ENCODE results near the gene DAPK2.
A peak's percentile ranks its signal among the peaks of the same experiment; 100 is the strongest.
"Not testable (repeated sequence)": the region's sequence is repeated elsewhere in the genome, so short reads cannot be mapped to it uniquely, and the experiment has no call there.

DAPK2 gene

GRCh38 chr15:64046421-64047153 lies at the start of gene DAPK2:
Gene DAPK2, minus strand, starts transcription at chr15:64046485. Its CDS starts 6,224 bp downstream, at chr15:64040261.
- peak; percentile 49 for DNase-seq

DNA sequence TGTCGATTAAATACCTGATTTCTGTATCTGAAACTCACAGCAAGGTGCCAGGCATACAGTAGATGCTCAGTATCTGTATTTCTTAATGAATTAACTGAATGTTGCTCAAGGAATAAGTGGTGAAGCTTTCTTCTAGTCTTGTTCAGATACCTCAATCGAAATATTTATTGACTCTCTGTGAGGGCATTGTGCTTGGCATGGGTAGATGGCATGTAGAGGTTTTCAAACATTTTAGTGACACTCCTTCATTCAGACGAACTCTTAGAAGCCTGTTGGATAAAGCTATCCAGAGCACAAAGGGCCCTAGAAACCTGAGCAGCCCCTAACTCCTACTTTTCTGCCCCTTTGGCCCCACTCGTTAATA lies 49.1 kb upstream of the DAPK2 start:
- no peak for DNase-seq

- peak; percentile 84 for DNase-seq
These were observed 47.5 kb upstream of the DAPK2 start, which contains the start of gene CIAO2A for GRCh38 chr15:64093627-64094417. Gene CIAO2A, minus strand, starts transcription at chr15:64093838. Its CDS starts 70 bp downstream, at chr15:64093768.

DNA sequence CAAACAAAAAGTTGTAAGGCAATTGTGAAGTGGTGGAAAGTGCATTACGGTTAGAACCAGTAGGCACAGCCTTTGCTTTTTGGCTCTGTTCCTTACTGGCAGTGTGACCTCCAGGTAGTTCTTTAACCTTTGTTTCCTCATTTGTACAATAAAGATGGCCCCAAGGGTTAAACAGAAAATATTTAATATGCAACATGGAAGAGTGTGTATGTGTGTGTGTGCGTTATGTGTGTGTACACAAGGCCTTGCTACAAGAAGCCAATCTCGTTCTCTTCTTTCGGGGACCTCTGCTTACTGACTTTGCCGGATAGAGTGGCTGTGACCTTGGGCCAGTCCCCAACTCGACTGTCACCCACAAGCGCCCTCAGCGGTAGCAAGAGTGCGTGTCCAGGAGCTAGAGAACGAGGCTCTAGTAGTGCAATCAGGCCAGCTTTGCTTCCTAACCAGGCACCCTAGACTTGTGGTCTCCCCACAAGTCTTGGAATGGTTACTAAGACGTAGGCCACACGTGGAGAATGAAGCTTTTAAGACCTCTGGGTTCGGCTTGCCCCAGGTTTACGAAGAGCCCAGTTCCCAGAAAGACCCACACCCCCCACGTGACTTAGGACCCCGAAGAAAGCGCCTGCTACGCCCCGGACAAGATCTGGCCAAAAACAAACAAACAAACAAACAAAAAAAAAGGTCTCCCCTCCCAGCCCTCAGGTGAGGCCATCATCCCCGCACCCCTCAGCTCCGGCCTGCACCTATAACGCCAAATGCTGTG lies 46.8 kb upstream of the DAPK2 start:
- DNase-seq: no peak

DNA sequence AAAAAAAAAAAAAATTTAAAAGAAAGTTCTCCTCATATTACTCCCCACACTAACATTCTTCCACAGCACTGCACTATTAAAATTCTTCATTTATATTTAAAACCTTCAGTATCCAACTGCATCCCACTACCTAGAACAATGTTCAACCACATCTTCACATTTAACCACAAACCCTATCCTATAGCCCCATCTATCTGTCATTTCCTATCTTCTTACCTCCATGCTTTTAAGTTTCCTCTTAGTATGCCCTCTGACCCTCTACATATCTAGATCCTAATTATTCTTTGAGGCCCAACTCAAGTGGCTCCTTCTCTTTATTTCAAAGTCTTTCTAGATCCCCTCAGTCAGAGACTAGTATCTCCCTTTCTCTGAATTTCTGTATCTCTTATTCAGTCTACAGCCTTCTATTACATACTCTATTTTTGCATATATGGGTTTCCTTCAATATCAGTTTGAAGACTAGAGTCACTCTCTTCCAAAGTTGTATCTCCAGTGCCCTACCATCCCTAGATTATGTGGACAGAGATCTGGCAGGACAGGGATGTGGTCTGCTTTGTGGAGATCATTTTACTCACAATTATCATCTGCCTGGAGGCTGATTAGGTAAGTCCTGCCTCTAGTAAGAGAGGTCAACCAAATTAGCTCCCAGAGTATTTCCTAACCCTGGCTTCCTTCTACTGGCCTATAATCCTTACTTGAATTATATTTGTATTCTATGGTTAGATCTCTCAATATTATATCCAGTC lies 46.0 kb upstream of the DAPK2 start:
- DNase-seq: no peak

GRCh38 chr15:64090527-64090926 lies 44.2 kb upstream of the DAPK2 start:
- no peak for DNase-seq

- DNase-seq: no peak
These were observed 43.4 kb upstream of the DAPK2 start for GRCh38 chr15:64089543-64090280.

GRCh38 chr15:64082757-64083156 lies 36.5 kb upstream of the DAPK2 start:
- no peak for DNase-seq

DNA sequence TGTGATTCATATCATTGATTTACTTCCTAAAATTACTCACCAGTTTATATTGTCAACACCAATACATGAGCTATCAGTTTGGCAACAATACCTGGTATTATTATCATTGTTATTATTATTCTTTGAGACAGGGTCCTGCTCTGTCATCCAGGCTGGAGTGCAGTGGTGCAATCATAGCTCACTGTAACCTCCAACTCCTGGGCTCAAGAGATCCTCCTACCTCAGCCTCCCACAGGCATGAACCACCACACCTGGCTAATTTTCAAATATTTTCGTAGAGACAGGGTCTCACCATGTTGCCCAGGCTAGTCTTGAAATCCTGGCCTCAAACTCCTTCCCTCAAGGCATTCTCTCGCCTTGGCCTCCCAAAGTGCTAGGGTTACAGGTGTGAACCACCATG lies 27.2 kb upstream of the DAPK2 start:
- DNase-seq: not testable (repeated sequence)

DNA sequence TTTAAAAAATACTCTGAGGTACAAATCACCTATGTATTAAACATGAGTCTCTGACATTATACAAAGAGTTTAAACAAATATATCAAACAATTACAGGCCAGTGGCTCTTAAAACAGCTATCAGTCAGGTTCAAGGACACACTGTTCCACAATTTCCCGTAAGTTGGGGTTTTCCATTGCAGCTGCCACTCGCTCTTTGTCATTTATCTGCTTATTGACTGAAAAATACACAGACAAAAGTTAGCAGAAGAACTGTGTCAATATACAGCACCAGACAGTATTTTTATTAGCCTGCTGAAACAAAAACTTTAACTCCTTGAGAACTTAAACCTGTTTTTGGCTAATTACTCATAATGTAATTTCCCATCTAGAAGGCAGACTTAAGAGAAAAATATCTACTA lies 26.5 kb upstream of the DAPK2 start:
- no peak for DNase-seq

- no peak for DNase-seq
These were observed 25.9 kb upstream of the DAPK2 start for GRCh38 chr15:64071931-64072765.

DNA sequence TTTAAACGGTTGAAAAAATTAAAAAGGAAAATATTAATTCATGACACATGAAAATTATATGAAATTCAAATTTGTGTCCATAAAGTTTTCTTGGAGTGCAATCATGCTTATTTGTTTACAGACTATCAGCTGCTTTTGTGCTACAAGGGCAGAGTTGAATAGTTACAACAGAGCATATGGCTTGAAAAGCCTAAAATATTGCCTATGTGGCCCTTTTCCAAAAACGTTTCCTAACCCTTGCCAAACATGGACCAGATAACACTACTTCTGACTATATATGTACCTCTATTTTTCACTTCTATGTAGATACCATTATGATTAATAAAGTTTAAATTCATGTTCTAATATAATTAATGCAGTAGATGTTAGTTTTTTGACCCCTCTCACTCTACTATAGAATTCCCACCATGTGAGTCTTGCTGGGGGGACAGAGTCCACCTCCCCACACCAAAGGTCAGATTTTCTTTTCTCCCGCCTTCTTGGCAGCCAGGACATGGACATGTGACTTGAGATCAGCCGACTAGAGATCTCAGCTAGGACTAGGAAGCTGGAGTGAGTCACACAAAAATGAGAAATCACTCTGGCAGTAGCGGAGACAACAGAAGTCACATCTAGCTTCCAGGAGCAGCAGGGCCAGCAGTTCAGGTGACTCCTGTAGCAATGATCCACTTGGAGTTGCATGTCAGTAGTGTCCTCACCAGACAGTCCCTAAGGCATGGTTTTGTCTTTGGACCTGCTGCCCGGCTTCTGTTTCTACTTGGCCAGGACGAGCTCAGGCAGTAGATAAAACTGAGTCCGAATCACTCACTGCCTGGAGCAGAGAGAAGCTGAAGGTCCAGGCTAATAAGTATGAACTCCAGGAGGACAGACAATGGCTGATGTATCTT lies 24.9 kb upstream of the DAPK2 start:
- DNase-seq: no peak

DNA sequence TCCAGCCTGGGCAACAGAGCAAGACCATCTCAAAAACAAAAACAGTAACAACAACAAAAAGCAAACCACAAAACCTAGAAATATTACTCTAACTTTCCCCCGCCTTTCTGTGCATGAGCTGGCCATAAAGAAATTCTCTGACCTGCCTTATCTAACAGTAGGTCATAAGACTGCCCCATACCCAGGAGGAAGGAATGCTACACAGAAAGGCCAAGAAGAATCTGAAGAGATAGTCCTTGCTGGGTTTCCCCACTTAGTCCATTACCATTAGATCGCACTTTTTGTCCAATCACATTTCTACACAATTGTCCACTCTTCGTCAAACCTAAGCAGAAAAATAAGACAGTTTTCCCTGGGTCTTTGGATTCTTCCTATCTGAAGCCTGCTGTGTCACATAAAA lies 23.8 kb upstream of the DAPK2 start:
- DNase-seq: no peak

- DNase-seq: no peak
These were observed 21.8 kb upstream of the DAPK2 start for GRCh38 chr15:64068133-64068532.

DNA sequence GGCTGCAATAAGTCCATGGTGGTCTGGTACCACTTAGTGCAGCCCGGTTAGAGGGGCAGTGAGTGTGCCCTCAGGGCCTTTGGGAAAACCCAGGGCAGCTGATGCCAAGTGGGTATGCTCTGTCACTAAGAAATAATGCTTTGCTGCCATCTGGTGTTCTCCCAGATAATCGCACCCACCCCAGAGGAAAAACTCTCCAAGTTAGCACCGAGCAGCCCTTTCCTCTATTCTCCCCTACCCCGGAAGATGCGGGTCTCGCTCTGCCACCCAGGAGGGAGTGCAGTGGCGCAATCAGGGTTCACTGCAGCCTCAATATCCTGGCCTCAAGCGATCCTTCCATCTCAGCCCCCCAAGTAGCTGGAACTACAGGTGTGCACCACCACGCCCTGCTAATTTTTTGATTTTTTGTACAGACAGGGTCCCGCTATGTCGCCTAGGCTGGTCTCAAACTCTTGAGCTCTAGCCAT lies 21.3 kb upstream of the DAPK2 start:
- peak; percentile 47 for DNase-seq

DNA sequence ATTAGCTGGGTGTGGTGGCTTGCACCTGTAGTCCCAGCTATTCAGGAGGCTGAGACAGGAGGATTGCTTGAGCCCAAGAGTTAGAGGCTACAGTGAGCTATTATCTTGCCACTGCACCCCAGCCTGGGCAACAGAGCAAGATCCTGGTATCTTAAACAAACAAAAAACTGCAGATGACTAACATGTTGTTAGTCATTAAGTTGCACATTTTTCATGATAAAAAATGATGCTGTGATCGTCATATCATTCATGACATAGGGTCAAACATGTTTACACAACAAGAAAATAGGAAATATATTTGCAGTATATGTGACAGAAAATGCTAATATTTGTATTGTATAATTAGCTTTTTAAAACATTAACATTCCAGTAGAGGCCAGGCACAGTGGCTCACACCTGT lies 20.2 kb upstream of the DAPK2 start:
- DNase-seq: no peak

DNA sequence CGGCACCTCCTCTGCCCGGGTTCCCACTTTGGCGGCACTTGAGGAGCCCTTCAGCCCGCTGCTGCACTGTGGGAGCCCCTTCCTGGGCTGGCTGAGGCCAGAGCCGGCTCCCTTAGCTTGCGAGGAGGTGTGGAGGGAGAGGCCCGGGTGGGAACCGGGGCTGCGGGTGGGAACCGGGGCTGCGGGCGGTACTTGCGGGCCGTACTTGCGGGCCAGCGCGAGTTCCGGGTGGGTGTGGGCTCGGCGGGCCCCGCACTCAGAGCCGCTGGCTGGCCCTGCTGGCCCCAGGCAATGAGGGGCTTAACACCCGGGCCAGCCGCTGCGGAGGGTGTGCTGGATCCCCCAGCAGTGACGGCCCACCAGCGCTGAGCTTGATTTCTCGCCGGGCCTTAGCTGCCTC lies 14.4 kb upstream of the DAPK2 start:
- DNase-seq: no peak

- DNase-seq: not testable (repeated sequence)
These were observed 12.8 kb upstream of the DAPK2 start for GRCh38 chr15:64059104-64059503.

GRCh38 chr15:64058279-64058678 lies 12.0 kb upstream of the DAPK2 start:
- no peak for DNase-seq

DNA sequence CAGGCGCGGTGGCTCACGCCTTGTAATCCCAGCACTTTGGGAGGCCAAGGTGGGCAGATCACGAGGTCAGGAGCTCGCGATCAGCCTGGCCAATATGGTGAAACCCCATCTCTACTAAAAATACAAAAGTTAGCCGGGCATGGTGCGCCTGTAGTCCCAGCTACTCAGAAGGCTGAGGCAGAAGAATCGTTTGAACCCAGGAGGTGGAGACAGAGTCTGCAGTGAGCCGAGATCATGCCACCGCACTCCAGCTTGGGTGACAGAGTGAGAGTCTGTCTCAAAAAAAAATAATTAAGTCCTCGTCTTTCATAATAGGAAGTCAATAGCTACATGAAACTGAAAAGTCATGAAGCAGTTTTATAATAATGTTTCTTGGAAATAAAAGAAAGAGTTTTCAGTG lies 7.4 kb upstream of the DAPK2 start:
- DNase-seq: not testable (repeated sequence)

All from activated CD4-positive, alpha-beta T cell treated with anti-CD3 and anti-CD28 coated beads for 1 hour (primary cell).